ENCODE results near the gene CTAGE8.
"Not testable (repeated sequence)": the region's sequence is repeated elsewhere in the genome, so short reads cannot be mapped to it uniquely, and the experiment has no call there.

DNA sequence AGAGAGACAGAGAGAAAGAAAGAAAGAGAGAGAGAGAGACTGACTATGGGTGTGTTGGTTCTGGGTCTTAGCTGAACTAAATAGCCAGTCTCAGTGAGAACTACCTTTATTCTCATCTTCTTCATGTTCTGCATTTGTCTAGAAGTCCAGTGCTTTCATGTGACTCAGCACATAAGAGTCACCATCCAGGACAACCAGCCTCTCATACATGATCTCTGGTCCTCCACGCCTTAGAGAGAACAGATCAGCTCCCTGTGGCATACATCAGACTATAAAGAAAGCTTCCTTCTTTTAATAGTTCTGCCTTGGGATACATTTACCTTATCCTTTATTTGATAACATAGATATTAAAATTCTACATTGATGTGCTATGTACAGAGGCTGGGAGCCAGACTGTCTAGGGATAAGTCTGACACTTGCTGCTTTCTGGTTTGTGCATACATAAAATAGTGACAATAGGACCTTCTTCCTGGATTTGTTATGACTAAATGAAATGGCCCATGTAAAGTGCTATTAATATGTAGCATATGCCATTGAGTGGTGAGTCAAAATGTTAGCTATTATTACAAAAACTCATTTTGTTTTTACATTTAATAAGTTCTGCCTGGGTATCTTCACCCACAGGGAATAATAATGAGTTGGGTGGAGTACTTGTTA, 21.3 kb downstream of the CTAGE8 start:
- not testable (repeated sequence) for TF ChIP-seq CTCF, EZH2phosphoT487, EZH2 (IDR thresholded peaks at IDR 0.05)

Data from neural progenitor cell (in vitro differentiated cells).